ENCODE data around the gene MN1.

MN1 gene

DNA sequence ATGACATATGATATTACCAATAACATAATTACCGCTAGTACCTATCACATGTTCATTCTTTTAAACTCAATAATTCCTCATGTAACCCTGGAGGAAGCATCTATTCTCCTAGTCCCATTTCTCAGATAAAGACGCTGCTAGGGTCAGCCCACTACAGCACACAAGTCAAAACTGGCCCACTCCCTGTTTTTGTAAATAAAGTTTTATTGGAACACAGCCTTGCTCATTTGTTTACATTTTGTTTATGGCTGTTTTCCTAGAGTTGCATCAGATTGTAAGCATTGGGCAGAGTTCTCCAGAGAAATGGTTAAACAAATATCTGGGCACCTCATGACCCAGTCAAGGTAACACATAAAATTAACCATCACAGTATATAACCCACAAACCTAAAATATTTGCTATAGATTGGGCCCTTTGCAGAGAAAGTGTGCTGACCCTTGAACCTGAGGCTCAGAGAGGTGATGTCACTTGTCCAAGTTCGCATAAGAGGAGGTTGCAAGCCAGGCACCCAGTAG, 36.8 kb downstream of the MN1 start:
- no peak overlapping the region for H3K4me3 ChIP-seq (ENCODE audit: low read length in 2 of 2)
- H3K9ac ChIP-seq (ENCODE audit: low read depth in 1 of 2, low read length in 2 of 2), result no peak overlapping the region
- no peaks in the 10 kb centered on the region for H3K4me1 ChIP-seq (ENCODE audit: control insufficient read depth in 2 of 2, insufficient read depth in 2 of 2, low read length in 2 of 2)
- H3K27ac ChIP-seq (ENCODE audit: low read depth in 2 of 2, low read length in 2 of 2), result no peak overlapping the region
- H3K36me3 ChIP-seq (ENCODE audit: control insufficient read depth in 2 of 2, insufficient read depth in 2 of 2, low read length in 2 of 2), result no peaks in the 10 kb centered on the region
- H3K9me3 ChIP-seq (ENCODE audit: control insufficient read depth in 2 of 2, low read length in 2 of 2), result peaks cover 0 to 2% of the 10 kb centered on the region in 2 donors
- no peaks in the 10 kb centered on the region for H3K27me3 ChIP-seq (ENCODE audit: control insufficient read depth in 2 of 2, insufficient read depth in 2 of 2, low read length in 2 of 2)

- Histone ChIP-seq H3K9ac (ENCODE audit: low read depth in 1 of 2, low read length in 2 of 2) (no peak overlapping the region), H3K4me3 (ENCODE audit: low read length in 2 of 2) (no peak overlapping the region), H3K36me3 (ENCODE audit: control insufficient read depth in 2 of 2, insufficient read depth in 2 of 2, low read length in 2 of 2) (no peaks in the 10 kb centered on the region), H3K27ac (ENCODE audit: low read depth in 2 of 2, low read length in 2 of 2) (no peak overlapping the region), H3K27me3 (ENCODE audit: control insufficient read depth in 2 of 2, insufficient read depth in 2 of 2, low read length in 2 of 2) (no peaks in the 10 kb centered on the region), H3K4me1 (ENCODE audit: control insufficient read depth in 2 of 2, insufficient read depth in 2 of 2, low read length in 2 of 2) (no peaks in the 10 kb centered on the region), H3K9me3 (ENCODE audit: control insufficient read depth in 2 of 2, low read length in 2 of 2) (peaks cover 0 to 2% of the 10 kb centered on the region in 2 donors)
Observed at GRCh38 chr22:27761665-27762064, 39.9 kb downstream of the MN1 start.

GRCh38 chr22:27761000-27761399, 40.6 kb downstream of the MN1 start:
- no peaks in the 10 kb centered on the region for H3K27me3 ChIP-seq (ENCODE audit: control insufficient read depth in 2 of 2, insufficient read depth in 2 of 2, low read length in 2 of 2)
- no peak overlapping the region for H3K27ac ChIP-seq (ENCODE audit: low read depth in 2 of 2, low read length in 2 of 2)
- H3K9me3 ChIP-seq (ENCODE audit: control insufficient read depth in 2 of 2, low read length in 2 of 2), result peaks cover 0 to 2% of the 10 kb centered on the region in 2 donors
- no peak overlapping the region for H3K4me3 ChIP-seq (ENCODE audit: low read length in 2 of 2)
- H3K4me1 ChIP-seq (ENCODE audit: control insufficient read depth in 2 of 2, insufficient read depth in 2 of 2, low read length in 2 of 2), result no peaks in the 10 kb centered on the region
- no peaks in the 10 kb centered on the region for H3K36me3 ChIP-seq (ENCODE audit: control insufficient read depth in 2 of 2, insufficient read depth in 2 of 2, low read length in 2 of 2)
- no peak overlapping the region for H3K9ac ChIP-seq (ENCODE audit: low read depth in 1 of 2, low read length in 2 of 2)

DNA sequence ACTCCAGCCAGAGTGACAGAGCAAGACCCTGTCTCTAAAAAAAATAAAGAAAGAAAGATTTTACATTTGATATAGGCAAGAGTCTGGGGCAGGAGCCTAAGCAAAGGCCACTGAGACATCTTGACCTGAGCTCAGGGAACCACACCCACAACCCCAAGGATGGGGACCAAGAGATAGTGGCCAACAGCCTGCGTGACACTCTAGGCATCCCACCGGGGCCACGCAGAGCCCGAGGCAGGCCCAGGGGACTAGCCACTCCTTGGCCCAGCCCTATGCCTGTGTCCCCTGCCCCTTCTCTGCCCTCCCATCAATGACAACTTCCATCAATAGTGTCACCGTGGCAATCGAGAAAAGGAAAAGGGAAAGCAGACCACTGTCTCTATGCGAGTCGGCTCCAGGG, 41.1 kb downstream of the MN1 start:
- no peaks in the 10 kb centered on the region for H3K36me3 ChIP-seq (ENCODE audit: control insufficient read depth in 2 of 2, insufficient read depth in 2 of 2, low read length in 2 of 2)
- no peak overlapping the region for H3K27ac ChIP-seq (ENCODE audit: low read depth in 2 of 2, low read length in 2 of 2)
- peaks cover 0 to 2% of the 10 kb centered on the region in 2 donors for H3K9me3 ChIP-seq (ENCODE audit: control insufficient read depth in 2 of 2, low read length in 2 of 2)
- H3K27me3 ChIP-seq (ENCODE audit: control insufficient read depth in 2 of 2, insufficient read depth in 2 of 2, low read length in 2 of 2), result no peaks in the 10 kb centered on the region
- H3K9ac ChIP-seq (ENCODE audit: low read depth in 1 of 2, low read length in 2 of 2), result no peak overlapping the region
- no peaks in the 10 kb centered on the region for H3K4me1 ChIP-seq (ENCODE audit: control insufficient read depth in 2 of 2, insufficient read depth in 2 of 2, low read length in 2 of 2)
- no peak overlapping the region for H3K4me3 ChIP-seq (ENCODE audit: low read length in 2 of 2)

DNA sequence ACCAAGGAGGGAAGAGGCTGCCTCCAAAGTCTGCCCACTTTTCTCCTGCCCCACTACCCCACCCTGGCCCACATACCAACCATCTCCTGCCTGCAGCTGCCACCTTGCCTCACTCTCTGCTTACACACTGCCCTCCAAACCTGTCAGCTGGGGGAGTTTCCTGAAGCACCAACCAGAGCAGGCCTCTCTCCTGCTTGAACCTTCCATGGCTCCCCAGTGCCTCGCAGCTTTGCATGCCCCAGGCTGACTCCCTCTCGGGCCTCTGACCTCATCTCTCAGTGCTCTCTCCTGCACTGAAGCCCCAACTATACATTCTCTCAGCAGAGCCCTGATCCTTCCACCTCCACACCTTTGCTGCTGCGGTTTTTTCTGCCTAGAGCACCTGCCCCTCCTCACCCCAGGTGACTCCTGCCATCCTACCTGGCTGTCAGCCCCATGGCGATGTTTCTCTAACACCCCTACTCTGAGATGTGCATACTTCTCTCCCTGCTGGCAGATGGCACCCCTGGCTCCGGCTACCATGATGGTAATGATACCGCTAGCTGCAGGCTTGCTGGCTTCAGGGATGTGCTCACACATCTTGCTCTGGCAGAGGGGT, 43.5 kb downstream of the MN1 start:
- Histone ChIP-seq H3K4me3 (ENCODE audit: low read length in 2 of 2) (no peak overlapping the region), H3K27me3 (ENCODE audit: control insufficient read depth in 2 of 2, insufficient read depth in 2 of 2, low read length in 2 of 2) (no peaks in the 10 kb centered on the region), H3K4me1 (ENCODE audit: control insufficient read depth in 2 of 2, insufficient read depth in 2 of 2, low read length in 2 of 2) (no peaks in the 10 kb centered on the region), H3K9ac (ENCODE audit: low read depth in 1 of 2, low read length in 2 of 2) (no peak overlapping the region), H3K36me3 (ENCODE audit: control insufficient read depth in 2 of 2, insufficient read depth in 2 of 2, low read length in 2 of 2) (no peaks in the 10 kb centered on the region), H3K9me3 (ENCODE audit: control insufficient read depth in 2 of 2, low read length in 2 of 2) (no peaks in the 10 kb centered on the region), H3K27ac (ENCODE audit: low read depth in 2 of 2, low read length in 2 of 2) (no peak overlapping the region)

GRCh38 chr22:27756212-27756660, 45.3 kb downstream of the MN1 start:
- Histone ChIP-seq H3K4me1 (ENCODE audit: control insufficient read depth in 2 of 2, insufficient read depth in 2 of 2, low read length in 2 of 2) (no peaks in the 10 kb centered on the region), H3K27me3 (ENCODE audit: control insufficient read depth in 2 of 2, insufficient read depth in 2 of 2, low read length in 2 of 2) (peaks cover 0 to 2% of the 10 kb centered on the region in 2 donors), H3K9ac (ENCODE audit: low read depth in 1 of 2, low read length in 2 of 2) (no peak overlapping the region), H3K36me3 (ENCODE audit: control insufficient read depth in 2 of 2, insufficient read depth in 2 of 2, low read length in 2 of 2) (no peaks in the 10 kb centered on the region), H3K27ac (ENCODE audit: low read depth in 2 of 2, low read length in 2 of 2) (no peak overlapping the region), H3K4me3 (ENCODE audit: low read length in 2 of 2) (no peak overlapping the region), H3K9me3 (ENCODE audit: control insufficient read depth in 2 of 2, low read length in 2 of 2) (no peaks in the 10 kb centered on the region)

DNA sequence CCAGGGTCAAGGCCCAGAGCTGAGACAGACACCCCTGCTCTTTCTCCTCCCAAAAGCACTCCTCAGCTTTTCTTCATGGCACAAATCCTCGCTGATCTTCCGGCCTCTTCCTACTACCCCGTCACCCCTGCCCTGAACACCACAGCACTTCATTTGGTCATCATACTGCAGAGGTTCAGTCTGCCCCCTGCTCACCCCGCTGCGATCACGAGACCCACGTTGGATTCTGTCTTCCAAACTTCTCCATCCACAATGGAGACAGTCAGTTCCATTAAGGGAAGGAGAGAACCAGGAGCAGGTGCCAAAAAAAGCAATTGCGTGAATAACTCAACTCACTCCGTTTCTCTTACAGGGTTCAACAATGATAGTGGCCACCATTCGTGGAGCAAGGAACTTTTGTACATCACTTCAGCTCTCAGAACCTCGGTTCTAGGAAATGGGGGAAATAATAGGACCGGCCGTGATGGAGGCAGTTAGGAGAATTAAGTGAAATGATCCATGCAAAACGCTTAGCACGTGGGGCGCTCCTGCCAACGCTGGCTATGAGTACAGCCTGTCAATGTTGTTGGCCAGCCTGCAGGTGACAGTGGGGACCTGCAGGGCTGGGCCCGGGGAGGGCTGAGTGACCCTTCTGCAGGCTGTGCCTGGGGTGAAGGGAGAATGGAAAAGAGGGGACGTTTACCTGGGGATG, 45.9 kb downstream of the MN1 start:
- no peak overlapping the region for H3K9ac ChIP-seq (ENCODE audit: low read depth in 1 of 2, low read length in 2 of 2)
- H3K4me3 ChIP-seq (ENCODE audit: low read length in 2 of 2), result no peak overlapping the region
- no peaks in the 10 kb centered on the region for H3K4me1 ChIP-seq (ENCODE audit: control insufficient read depth in 2 of 2, insufficient read depth in 2 of 2, low read length in 2 of 2)
- H3K9me3 ChIP-seq (ENCODE audit: control insufficient read depth in 2 of 2, low read length in 2 of 2), result no peaks in the 10 kb centered on the region
- no peaks in the 10 kb centered on the region for H3K36me3 ChIP-seq (ENCODE audit: control insufficient read depth in 2 of 2, insufficient read depth in 2 of 2, low read length in 2 of 2)
- H3K27ac ChIP-seq (ENCODE audit: low read depth in 2 of 2, low read length in 2 of 2), result no peak overlapping the region
- peaks cover 0 to 7% of the 10 kb centered on the region in 2 donors for H3K27me3 ChIP-seq (ENCODE audit: control insufficient read depth in 2 of 2, insufficient read depth in 2 of 2, low read length in 2 of 2)

- Histone ChIP-seq H3K27me3 (ENCODE audit: control insufficient read depth in 2 of 2, insufficient read depth in 2 of 2, low read length in 2 of 2) (peaks cover 0 to 7% of the 10 kb centered on the region in 2 donors), H3K27ac (ENCODE audit: low read depth in 2 of 2, low read length in 2 of 2) (no peak overlapping the region), H3K4me1 (ENCODE audit: control insufficient read depth in 2 of 2, insufficient read depth in 2 of 2, low read length in 2 of 2) (no peaks in the 10 kb centered on the region), H3K9me3 (ENCODE audit: control insufficient read depth in 2 of 2, low read length in 2 of 2) (no peaks in the 10 kb centered on the region), H3K36me3 (ENCODE audit: control insufficient read depth in 2 of 2, insufficient read depth in 2 of 2, low read length in 2 of 2) (no peaks in the 10 kb centered on the region), H3K4me3 (ENCODE audit: low read length in 2 of 2) (no peak overlapping the region), H3K9ac (ENCODE audit: low read depth in 1 of 2, low read length in 2 of 2) (no peak overlapping the region)
Observed at GRCh38 chr22:27754888-27755480, 46.6 kb downstream of the MN1 start.

DNA sequence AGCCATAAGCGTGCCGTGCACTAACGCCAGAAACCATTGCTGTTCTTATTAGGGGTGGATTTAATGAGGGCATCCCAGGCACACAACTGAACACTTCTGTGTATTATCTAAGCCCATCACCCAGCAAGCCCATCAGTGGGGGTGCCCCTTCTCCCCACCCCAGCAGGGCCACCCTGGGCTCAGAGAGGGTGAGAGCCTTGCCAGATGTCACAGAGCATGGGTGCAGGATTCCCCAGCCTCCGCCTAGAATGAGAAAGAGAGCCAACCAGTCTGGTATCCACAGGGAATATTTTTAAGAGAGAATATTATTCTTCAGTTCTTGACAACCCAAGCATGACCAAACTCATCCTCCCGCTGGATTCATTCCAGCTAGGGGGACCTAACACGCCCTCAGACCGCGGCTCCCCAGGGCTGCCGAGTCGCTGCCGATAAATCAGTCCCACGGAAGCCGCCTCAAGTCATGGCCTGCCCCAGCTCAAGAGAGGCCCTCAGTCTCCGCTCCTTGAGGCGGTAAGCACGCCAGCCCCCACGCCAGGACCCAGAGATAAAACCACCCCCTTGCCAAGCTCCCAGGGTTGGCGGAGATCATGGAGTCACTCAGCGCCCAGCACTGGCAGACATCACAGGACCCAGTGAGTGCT, 47.2 kb downstream of the MN1 start:
- H3K27ac ChIP-seq (ENCODE audit: low read depth in 2 of 2, low read length in 2 of 2), result no peak overlapping the region
- H3K9ac ChIP-seq (ENCODE audit: low read depth in 1 of 2, low read length in 2 of 2), result no peak overlapping the region
- no peak overlapping the region for H3K4me3 ChIP-seq (ENCODE audit: low read length in 2 of 2)
- H3K9me3 ChIP-seq (ENCODE audit: control insufficient read depth in 2 of 2, low read length in 2 of 2), result no peaks in the 10 kb centered on the region
- no peaks in the 10 kb centered on the region for H3K4me1 ChIP-seq (ENCODE audit: control insufficient read depth in 2 of 2, insufficient read depth in 2 of 2, low read length in 2 of 2)
- H3K36me3 ChIP-seq (ENCODE audit: control insufficient read depth in 2 of 2, insufficient read depth in 2 of 2, low read length in 2 of 2), result no peaks in the 10 kb centered on the region
- H3K27me3 ChIP-seq (ENCODE audit: control insufficient read depth in 2 of 2, insufficient read depth in 2 of 2, low read length in 2 of 2), result peaks cover 2 to 7% of the 10 kb centered on the region in 2 donors

DNA sequence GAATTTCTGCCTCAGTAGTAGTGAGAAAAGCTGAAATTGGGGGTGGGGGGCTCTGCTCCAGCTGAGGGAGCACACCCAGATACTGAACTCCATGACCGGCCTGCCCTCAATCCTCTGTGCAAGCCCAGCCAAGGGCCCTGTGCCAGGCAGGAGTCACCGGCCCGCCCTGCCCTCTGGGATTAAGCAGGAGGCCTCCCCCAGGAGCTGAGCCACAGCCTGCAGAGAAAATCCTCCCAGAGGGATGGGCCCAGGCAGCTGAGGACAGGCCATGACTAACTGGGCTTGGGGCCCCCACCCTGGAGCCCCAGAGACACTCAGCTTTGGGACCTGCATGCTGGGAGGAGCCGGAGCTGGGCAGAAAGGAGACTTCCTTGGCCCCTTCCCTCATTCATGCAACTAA, 48.8 kb downstream of the MN1 start:
- no peak overlapping the region for H3K9ac ChIP-seq (ENCODE audit: low read depth in 1 of 2, low read length in 2 of 2)
- H3K27me3 ChIP-seq (ENCODE audit: control insufficient read depth in 2 of 2, insufficient read depth in 2 of 2, low read length in 2 of 2), result peaks cover 8 to 16% of the 10 kb centered on the region in 2 donors
- H3K36me3 ChIP-seq (ENCODE audit: control insufficient read depth in 2 of 2, insufficient read depth in 2 of 2, low read length in 2 of 2), result no peaks in the 10 kb centered on the region
- H3K4me3 ChIP-seq (ENCODE audit: low read length in 2 of 2), result no peak overlapping the region
- peaks cover 0 to 4% of the 10 kb centered on the region in 2 donors for H3K4me1 ChIP-seq (ENCODE audit: control insufficient read depth in 2 of 2, insufficient read depth in 2 of 2, low read length in 2 of 2)
- no peaks in the 10 kb centered on the region for H3K9me3 ChIP-seq (ENCODE audit: control insufficient read depth in 2 of 2, low read length in 2 of 2)
- H3K27ac ChIP-seq (ENCODE audit: low read depth in 2 of 2, low read length in 2 of 2), result no peak overlapping the region

Data from mucosa of rectum (tissue), 2 donors.